Neuron (in vitro differentiated cells): ENCODE data around the gene RARS1.
"Not testable (repeated sequence)": the region's sequence is repeated elsewhere in the genome, so short reads cannot be mapped to it uniquely, and the experiment has no call there.

Source experiments
- H2AFZ ChIP-seq: one replicate; pipeline ENCODE4 v1.6.1; 2013; ENCODE audit warnings: low read depth, mild to moderate bottlenecking, inconsistent platforms, low read length, moderate library complexity
- H3K27me3 ChIP-seq: one replicate; pipeline ENCODE4 v1.6.1; 2013; ENCODE audit warnings: low read length; ENCODE audit not compliant: insufficient read depth
- H3K36me3 ChIP-seq: one replicate; pipeline ENCODE4 v1.6.1; 2013; ENCODE audit warnings: low read length; ENCODE audit not compliant: insufficient read depth
- H3K4me1 ChIP-seq: one replicate; pipeline ENCODE4 v1.6.1; 2013; ENCODE audit warnings: low read length; ENCODE audit not compliant: insufficient read depth
- H3K4me3 ChIP-seq: 2 replicates; pipeline ENCODE4 v1.5.1; 2013; ENCODE audit warnings: mild to moderate bottlenecking, low read length, moderate library complexity
- H3K9me3 ChIP-seq: one replicate; pipeline ENCODE4 v1.6.1; 2013; ENCODE audit warnings: low read length

Gene RARS1

DNA sequence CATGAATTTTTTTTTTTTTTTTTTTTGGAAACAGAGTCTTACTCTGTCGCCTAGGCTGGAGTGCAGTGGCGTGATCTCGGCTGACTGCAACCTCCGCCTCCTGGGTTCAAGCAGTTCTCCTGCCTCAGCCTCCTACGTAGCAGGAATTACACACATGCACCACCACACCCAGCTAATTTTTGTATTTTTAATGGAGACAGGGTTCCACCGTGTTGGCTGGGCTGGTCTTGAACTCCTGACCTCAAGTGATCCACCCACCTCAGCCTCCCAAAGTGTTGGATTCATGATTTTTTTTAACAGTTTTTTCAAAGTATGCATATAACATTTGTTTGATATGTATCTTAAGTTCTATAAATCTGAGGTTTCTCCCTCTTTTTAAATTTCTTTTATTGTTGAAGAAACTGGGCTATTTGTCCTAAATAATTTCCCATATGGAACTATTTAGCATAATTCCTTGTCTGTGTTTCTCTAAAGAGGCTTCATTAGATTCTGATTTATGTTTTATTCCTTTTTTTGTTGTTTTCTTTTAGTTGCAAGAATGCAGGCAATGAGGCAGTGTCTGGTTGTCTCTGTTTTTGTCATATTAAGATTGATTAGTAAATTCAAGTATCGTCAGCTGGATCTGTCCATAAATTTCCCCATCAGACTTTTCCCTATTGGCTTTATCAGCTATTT, 16.4 kb downstream of the RARS1 start:
- Histone ChIP-seq H2AFZ (no peak overlapping the region), H3K4me3 (no peak overlapping the region), H3K4me1 (no peaks in the 10 kb centered on the region), H3K36me3 (peaks cover 74% of the 10 kb centered on the region), H3K9me3 (no peaks in the 10 kb centered on the region), H3K27me3 (no peaks in the 10 kb centered on the region)

GRCh38 chr5:168513861-168514428, 27.7 kb downstream of the RARS1 start:
- Histone ChIP-seq H3K27me3 (no peaks in the 10 kb centered on the region), H3K4me3 (no peak overlapping the region), H3K36me3 (peaks cover 96% of the 10 kb centered on the region)

GRCh38 chr5:168525856-168526255, 39.6 kb downstream of the RARS1 start:
- H2AFZ ChIP-seq: no peak overlapping the region
- peaks cover 7% of the 10 kb centered on the region for H3K36me3 ChIP-seq
- no peak overlapping the region for H3K4me3 ChIP-seq
- peaks cover 4% of the 10 kb centered on the region for H3K9me3 ChIP-seq
- H3K27me3 ChIP-seq: no peaks in the 10 kb centered on the region
- peaks cover 2% of the 10 kb centered on the region for H3K4me1 ChIP-seq

More at GRCh38 chr5:168513861-168514428, 27.7 kb downstream of the RARS1 start:
- H3K9me3 ChIP-seq: peaks cover 16% of the 10 kb centered on the region
- no peak overlapping the region for H2AFZ ChIP-seq
- no peaks in the 10 kb centered on the region for H3K4me1 ChIP-seq

GRCh38 chr5:168527756-168528295, 41.6 kb downstream of the RARS1 start:
- H3K4me3 ChIP-seq: no peak overlapping the region
- H3K4me1 ChIP-seq: peaks cover 2% of the 10 kb centered on the region
- peaks cover 3% of the 10 kb centered on the region for H3K36me3 ChIP-seq
- H3K27me3 ChIP-seq: no peaks in the 10 kb centered on the region
- peaks cover 4% of the 10 kb centered on the region for H3K9me3 ChIP-seq
- no peak overlapping the region for H2AFZ ChIP-seq

DNA sequence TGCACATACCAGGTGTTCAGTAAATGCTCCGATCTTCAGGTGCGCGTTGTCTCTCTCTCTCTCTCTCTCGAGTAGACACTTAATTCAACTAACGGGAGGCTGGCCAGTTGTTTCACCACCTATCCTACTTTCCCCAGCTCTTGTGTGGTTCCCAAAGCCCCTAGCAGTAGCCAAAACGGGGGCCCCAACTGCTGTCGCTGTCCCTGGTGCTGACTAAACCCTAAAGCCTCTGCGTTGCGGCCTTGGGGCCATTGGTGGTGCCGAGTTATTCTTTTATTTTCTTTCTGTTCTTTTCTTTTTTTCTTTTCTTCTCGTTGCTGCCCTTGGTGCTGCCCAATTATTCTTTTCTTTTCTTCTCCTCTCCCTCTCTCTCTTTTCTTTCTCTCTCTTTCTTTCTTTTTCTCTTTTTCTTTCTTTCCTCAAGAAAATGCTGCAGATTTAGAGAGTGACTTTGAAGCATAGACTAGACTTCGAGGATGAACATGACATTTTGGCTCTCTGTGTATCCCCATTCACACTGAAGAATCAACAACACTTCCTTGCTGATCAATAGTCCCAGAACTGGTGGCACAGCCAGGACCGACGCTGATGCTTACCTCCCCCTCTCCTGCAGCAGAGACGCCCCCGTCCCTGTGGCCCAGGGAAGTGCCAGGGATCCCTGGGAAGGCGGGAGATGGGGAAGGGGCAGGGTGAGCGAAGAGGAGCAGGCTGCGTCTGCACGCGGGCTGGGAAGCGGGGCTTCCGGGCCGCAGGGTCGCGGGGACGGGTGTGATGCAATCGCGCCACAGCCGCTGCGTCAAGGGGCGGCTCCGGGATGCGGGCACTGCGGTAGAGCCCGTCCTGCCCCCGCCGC, 42.5 kb downstream of the RARS1 start, which contains the start of gene FBLL1:
TSS of gene FBLL1 (plus strand) at position 785 of the 853 bp plus-strand sequence. CDS start 200 bp downstream, outside the sequence.
- Histone ChIP-seq H2AFZ (peak within 1 kb of the TSS; percentile 21), H3K4me3 (peak within 1 kb of the TSS; percentile 43)

DNA sequence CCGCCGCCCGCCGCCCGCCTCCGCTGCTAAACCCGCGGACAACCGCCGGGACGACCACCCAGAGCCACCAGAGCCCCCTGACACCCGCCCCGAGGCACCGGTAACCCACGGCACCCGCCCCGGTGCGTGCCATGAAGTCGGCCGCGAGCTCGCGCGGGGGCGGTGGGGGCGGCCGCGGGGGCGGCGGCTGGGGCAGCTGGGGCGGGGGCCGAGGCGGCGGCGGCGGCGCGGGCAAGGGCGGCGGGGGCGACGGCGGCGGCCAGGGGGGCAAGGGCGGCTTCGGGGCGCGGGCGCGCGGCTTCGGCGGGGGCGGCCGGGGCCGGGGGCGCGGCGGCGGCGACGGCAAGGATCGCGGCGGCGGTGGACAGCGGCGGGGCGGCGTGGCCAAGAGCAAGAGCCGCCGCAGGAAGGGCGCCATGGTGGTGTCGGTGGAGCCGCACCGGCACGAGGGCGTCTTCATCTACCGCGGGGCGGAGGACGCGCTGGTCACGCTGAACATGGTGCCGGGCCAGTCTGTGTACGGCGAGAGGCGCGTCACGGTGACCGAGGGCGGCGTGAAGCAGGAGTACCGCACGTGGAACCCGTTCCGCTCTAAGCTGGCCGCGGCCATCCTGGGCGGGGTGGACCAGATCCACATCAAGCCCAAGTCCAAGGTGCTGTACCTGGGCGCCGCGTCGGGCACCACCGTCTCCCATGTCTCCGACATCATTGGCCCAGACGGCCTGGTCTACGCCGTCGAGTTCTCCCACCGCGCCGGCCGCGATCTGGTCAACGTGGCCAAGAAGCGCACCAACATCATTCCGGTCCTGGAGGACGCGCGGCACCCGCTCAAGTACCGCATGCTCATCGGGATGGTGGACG, 43.3 kb downstream of the RARS1 start:
- Histone ChIP-seq H3K9me3 (peaks cover 4% of the 10 kb centered on the region), H3K36me3 (no peaks in the 10 kb centered on the region), H2AFZ (no peak overlapping the region), H3K4me1 (peaks cover 2% of the 10 kb centered on the region), H3K27me3 (no peaks in the 10 kb centered on the region), H3K4me3 (peak overlapping the region; percentile 43)

More for the DNA sequence above, 42.5 kb downstream of the RARS1 start, which contains the start of gene FBLL1:
- Histone ChIP-seq H3K27me3 (no peaks in the 10 kb centered on the region), H3K36me3 (no peaks in the 10 kb centered on the region), H3K9me3 (peaks cover 4% of the 10 kb centered on the region), H3K4me1 (peaks cover 2% of the 10 kb centered on the region)

DNA sequence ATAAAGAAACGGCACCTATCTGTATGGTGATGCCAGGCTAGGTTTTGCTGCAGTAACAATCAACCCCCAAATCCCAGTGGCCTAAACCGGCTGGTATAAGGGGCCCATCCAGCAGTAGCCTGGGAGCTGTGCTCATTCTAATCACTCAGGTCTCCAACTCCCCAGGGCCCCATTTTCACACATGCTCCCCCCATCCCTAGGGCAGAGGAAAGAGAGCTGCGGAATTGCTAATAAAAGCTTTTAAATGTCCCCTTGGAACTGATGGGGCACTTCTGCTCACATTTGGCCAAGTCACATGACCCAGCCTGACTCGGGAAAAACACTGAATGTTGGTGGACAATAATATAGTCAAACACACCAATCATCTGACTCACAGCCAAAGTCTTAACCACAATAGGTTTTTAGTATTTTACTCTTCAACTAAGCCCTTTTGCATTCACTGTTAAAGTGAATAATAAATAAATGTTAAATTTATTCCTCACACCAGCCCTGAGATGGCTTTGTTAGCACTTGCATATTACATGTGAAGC, 44.4 kb downstream of the RARS1 start:
- Histone ChIP-seq H3K36me3 (no peaks in the 10 kb centered on the region), H3K9me3 (peaks cover 4% of the 10 kb centered on the region), H2AFZ (no peak overlapping the region), H3K4me3 (no peak overlapping the region), H3K4me1 (peaks cover 2% of the 10 kb centered on the region), H3K27me3 (no peaks in the 10 kb centered on the region)

DNA sequence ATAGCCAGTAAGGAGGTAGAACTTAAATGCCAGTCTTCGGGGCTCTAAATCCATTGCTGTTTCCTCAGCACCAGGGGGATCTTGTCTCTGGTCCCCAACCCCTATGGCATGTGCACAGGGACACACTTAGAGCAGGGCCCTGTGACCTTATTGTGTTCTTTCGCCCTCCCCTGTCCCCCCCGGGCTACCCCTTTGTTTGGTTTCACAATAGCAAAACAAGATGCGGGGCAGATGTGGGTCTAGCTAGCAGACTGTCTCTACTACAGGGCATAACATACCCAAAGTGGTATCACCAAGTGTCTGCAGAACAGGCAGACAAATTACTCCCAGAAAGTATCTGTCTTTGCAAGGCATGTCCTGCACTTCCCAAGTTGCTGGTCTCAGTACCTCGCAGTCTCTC, 44.9 kb downstream of the RARS1 start:
- no peaks in the 10 kb centered on the region for H3K27me3 ChIP-seq
- no peak overlapping the region for H2AFZ ChIP-seq
- H3K4me1 ChIP-seq: peaks cover 2% of the 10 kb centered on the region
- H3K9me3 ChIP-seq: peaks cover 4% of the 10 kb centered on the region
- H3K36me3 ChIP-seq: no peaks in the 10 kb centered on the region
- H3K4me3 ChIP-seq: no peak overlapping the region

DNA sequence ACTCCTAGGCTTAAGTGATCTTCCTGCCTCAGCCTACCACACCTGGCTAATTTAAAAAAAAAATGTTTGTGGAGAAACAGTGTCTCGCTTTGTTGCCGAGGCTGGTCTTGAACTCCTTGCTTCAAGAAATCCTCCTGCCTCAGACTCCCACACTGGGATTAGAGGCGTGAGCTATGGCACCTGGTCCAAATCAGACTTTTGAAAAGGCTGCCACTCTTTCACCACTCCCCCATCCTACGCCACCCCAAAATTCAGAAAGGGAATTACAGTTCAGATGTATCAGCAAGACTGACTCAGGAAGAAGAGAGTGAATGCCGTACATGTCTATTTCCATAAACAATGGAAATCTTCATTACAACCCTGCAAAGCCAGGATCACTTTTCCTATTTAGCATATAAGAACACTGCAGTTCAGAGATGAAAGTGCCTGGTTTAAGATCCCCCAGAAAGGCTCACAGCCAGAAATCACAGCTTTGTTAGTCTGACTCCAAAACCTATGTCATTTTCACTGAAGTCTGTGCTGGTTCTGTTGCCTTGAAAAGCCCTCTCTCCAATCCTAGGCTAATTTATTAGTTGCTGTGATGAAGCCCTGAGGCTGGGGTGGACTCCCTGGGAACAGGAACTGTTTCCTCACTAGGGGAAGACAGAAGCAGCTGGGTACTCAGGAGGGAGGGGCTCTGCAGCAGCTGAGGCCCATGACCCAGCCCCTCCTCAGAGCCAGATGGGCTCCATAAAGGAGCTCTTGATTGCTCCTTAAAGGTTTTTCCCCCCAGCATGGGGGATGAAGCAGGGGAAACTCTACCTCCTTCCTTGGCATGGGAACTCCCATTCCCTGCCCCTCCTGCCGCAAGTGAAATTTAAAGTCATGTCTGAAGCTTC, 46.0 kb downstream of the RARS1 start:
- H3K9me3 ChIP-seq: peaks cover 4% of the 10 kb centered on the region
- peaks cover 2% of the 10 kb centered on the region for H3K4me1 ChIP-seq
- H3K4me3 ChIP-seq: no peak overlapping the region
- no peaks in the 10 kb centered on the region for H3K27me3 ChIP-seq
- no peaks in the 10 kb centered on the region for H3K36me3 ChIP-seq
- no peak overlapping the region for H2AFZ ChIP-seq

- H3K27me3 ChIP-seq, H3K4me1 ChIP-seq, H3K4me3 ChIP-seq, H2AFZ ChIP-seq, H3K9me3 ChIP-seq, H3K36me3 ChIP-seq: not testable (repeated sequence)
Observed at GRCh38 chr5:168534351-168534750, 48.1 kb downstream of the RARS1 start.

- no peaks in the 10 kb centered on the region for H3K36me3 ChIP-seq
- no peaks in the 10 kb centered on the region for H3K4me1 ChIP-seq
- H3K27me3 ChIP-seq: no peaks in the 10 kb centered on the region
- H2AFZ ChIP-seq: no peak overlapping the region
- H3K9me3 ChIP-seq: no peaks in the 10 kb centered on the region
- no peak overlapping the region for H3K4me3 ChIP-seq
Observed at GRCh38 chr5:168537176-168537575, 50.9 kb downstream of the RARS1 start.
